ENCODE data around the gene NME7.
"Not testable (repeated sequence)": the region's sequence is repeated elsewhere in the genome, so short reads cannot be mapped to it uniquely, and the experiment has no call there.

Gene NME7

DNA sequence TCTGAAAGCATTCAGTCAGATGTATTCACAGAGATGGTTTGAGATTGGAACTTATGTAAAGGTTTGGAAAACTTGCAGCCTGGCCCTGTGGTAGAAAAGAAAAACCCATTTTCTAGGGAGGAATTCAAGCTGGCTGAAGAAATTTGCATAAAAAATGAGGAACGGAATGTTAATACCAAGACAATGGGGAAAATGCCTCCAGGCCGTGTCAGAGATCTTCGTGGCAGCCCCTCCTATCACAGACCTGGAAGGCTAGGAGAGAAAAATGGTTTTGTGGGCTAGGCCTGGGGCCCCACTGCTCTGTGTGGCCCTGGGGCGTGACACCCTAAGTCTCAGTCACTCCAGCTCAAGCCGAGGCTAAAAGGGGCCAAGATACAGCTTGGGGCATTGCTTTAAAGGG lies 26.7 kb downstream of the NME7 start:
- no peak for DNase-seq

DNA sequence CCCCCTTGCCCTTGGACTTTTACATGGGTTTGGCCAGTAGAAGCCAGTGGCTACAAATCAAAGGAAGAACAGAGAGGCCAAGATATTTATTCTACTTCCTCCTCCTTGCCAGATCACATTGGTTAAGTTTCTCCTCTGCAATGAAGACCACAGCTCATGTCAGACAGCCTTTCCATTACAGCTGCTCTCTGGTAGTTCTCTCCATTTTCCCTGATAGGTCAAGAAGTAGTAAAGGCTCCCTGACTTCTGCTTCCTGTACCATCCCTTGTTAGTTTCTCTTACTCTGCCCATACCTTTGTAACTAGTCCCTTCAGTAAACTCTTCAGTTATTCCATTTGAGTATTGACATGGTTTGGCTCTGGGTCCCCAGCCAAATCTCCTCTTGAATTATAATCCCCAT lies 27.8 kb downstream of the NME7 start:
- no peak for DNase-seq

- DNase-seq: no peak
Measured at GRCh38 chr1:169338617-169339016, 29.0 kb downstream of the NME7 start.

GRCh38 chr1:169336947-169337715 lies 30.5 kb downstream of the NME7 start:
- DNase-seq: not testable (repeated sequence)

- DNase-seq: not testable (repeated sequence)
Measured at GRCh38 chr1:169334727-169335126, 32.9 kb downstream of the NME7 start.

DNA sequence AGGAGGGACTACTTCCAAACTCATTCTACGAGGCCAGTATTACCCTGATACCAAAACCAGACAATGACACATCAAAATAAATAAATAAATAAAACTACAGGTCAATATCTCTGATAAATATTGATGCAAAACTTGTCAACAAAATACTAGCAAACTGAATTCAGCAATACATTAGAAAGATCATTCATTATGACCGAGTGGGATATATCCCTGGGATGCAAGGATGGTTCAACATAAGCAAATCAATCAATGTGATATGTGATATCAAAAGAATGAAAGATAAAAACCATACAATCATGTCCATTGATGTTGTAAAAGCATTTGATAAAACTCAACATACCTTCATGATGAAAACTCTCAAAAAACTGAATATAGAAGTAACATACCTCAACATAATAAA lies 36.7 kb downstream of the NME7 start:
- no peak for DNase-seq

GRCh38 chr1:169329383-169329782 lies 38.2 kb downstream of the NME7 start:
- no peak for DNase-seq

GRCh38 chr1:169327875-169328274 lies 39.7 kb downstream of the NME7 start:
- no peak for DNase-seq

- DNase-seq: peak; percentile 54
Measured at GRCh38 chr1:169326956-169327268, 40.7 kb downstream of the NME7 start.

GRCh38 chr1:169326261-169326955 lies 41.2 kb downstream of the NME7 start:
- DNase-seq: no peak

DNA sequence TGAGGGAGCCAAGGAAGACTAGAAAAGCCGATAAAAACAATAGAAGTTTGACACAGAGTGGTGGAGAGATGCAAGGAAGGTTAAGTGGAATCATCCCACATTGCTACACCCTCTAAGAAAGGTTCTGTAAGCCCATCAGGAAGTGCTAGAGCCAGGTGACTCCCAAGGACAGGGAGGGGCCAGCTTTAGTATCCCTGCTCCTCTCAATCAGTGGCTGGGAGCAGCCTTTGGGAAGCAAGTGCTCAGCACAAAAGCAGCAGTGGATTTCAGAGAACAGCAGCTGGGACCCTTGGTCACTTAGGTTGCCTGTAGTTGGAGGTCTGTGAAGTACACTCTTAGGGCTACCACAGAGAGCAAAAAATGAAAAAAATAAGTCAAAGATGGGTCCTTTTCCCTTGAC lies 42.5 kb downstream of the NME7 start:
- no peak for DNase-seq

- DNase-seq: no peak
Measured at GRCh38 chr1:169322138-169322537, 45.5 kb downstream of the NME7 start.

DNA sequence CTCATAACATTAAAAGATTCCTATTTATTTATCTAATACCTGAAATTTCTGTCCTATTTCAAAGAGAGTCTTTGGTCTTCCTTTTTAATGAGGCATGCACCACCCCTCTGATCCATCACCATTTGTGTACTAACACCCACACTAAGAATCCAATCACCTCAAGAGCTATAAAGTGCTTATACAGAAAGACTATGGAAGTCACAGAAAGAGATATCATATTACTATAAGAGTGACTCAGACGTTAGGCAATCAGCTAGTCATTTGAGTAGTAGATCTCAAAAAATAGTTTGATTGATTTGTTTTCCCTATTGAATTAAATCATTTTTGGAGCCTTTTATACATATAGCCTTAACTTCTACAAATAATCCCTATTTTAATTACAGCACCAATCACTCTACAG lies 46.1 kb downstream of the NME7 start:
- DNase-seq: no peak

- no peak for DNase-seq
Measured at GRCh38 chr1:169318536-169319244, 48.9 kb downstream of the NME7 start.

DNA sequence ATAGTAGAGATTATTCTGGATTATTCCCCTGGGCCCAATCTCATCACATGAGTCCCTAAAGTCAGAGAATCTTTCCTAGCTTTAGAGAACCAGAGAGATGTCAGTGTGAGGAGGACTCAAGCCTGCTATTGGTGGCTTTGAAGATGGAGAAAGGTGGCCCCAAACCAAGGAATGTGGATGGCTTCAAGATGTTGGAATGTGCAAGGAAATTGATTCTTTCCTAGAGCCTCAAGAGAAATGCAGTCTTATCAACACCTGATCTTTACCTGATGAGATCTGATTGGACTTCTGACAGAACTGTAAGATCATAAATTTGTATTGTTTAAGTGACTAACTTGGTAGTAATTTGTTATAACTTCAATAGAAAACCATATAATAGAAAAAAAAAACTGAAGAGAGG lies 51.0 kb downstream of the NME7 start:
- no peak for DNase-seq

DNA sequence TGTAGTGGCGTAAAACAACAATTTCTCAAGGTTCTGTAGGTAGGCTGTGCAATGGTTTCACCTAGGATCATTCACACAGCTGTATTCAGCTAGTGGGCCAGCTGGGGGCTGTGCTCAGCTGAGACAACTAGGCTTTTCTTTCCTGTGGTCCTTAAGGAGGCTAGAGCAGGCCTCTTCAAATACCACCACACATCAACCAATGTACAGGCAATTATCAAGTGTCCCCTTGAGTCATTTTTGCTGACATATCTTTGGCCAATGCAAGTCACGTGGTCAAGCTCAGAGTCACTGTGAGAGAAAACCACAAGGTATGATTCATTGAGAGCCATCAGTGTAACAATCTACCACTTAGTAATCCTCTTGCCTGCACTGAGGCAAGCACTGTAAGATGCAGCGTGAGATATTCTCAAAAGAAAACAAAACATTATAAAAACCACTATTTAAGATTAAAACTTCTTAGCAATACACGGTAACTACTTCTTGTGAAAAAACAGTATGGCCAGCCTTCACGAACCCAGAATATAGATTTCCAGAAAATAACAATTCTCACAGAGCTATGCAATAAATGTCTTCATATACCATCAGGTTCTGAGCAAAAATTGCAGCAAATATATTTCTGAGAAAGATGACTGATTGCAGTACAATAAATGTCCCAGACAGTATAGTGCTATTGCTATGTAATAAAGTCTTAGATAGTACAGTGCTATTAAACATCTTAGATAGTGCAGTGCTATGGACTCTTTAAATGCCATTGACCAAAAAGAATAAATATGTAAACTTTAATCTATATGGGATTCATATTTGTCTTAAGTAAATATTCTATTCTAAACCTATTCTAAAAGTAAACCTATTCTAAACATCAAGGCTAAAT lies 55.3 kb downstream of the NME7 start:
- DNase-seq: peak; percentile 85

DNA sequence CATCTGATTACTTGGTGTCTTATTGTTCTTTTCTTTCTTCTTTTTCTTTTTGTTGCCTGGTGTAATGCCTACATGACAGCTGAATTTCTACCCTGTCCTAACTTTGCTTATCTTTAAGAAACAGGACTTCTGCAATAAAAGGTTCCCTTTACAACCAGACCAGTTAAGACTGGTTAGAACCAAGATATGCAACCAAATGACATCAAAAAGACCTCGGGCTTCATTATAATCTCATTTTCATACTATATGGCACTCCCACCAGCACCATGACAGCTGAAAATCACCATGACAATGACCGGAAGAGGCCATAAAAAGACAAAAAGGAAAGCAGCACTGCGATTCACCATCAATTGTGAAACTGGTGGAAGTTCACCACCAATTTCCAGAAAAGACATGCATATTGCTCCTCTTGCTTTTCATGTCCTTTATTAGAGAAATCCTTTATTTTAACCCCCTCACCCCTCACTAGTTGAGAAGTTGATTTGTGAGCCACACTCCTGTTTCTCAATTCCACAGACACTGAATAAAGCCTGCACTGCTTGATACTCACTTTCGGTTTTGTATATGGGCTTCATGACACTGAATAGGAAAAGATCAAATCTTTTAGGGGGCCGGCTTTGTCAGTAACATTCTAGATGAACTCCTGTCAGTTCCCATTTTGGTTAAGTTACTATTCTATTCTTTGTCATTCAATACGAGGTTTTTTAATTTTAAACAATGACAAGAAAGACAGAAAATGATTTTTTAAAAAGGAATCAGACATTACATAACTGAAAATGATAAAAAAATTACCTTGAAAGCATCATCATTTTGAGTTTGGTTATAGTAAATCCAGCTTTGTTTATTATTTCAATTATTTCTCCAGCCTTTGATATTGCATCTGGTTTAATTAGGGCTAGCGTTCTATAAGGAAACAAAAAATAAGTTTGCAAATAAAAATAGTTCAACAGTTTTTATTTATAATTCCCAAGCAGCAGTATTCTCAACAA lies 58.1 kb downstream of the NME7 start:
- no peak for DNase-seq

DNA sequence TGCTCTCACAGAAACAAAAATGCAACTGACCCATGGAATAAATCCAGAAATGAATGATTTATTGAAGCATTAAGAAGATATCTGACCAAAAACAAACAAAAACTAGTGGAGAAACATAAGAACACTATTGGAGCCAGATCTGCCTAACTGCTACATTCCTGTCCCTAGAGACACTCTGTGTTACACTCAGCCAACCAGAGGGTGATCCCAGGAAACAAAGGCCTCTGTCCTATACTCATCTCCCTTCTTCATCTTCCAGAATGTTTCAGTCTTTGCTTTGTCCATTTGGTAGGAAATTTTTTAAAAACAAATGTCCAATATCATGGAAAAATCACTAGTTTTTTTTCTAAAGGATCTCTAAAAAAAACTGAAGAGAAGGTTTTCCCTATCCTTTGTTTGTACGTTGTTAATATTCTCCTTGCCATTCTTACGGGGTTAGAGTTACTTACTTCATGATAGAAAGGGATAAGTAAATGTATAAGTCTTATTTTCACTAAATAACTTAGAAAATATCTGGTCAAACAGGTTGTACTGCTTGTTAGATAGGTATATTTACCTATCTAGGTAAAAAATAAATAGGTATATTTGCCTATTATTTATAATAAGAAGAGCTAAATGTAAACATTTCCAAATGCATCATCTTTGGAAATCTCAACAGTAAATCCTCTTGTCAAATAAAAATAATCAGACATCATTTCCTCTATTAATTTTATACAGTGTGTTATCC lies 59.1 kb downstream of the NME7 start:
- DNase-seq: no peak

- DNase-seq: no peak
Measured at GRCh38 chr1:169307176-169307575, 60.4 kb downstream of the NME7 start.

GRCh38 chr1:169305948-169306347 lies 61.6 kb downstream of the NME7 start:
- DNase-seq: no peak

- no peak for DNase-seq
Measured at GRCh38 chr1:169305356-169305755, 62.2 kb downstream of the NME7 start.

Measured in activated CD4-positive, alpha-beta T cell treated with anti-CD3 and anti-CD28 coated beads, Interleukin-2, amount 50 U/mL, for 16 hours (primary cell).